B cell (primary cell): Measurements from ENCODE around the gene PC.

Experiments
- EZH2 ChIP-seq: IDR thresholded peaks from 2 replicates; pipeline ENCODE4 v1.6.1; 2012; ENCODE audit warnings: borderline replicate concordance, low read depth, mild to moderate bottlenecking, moderate library complexity, low read length; ENCODE audit not compliant: insufficient read depth, poor library complexity, severe bottlenecking
- TF ChIP-seq, protein P1 (sequence below): fragments of 200-600 bp; IDR thresholded peaks from one replicate; pipeline ENCODE4 v1.8.0; 2022; ENCODE audit warnings: antibody characterized with exemption, mild to moderate bottlenecking

DNA sequence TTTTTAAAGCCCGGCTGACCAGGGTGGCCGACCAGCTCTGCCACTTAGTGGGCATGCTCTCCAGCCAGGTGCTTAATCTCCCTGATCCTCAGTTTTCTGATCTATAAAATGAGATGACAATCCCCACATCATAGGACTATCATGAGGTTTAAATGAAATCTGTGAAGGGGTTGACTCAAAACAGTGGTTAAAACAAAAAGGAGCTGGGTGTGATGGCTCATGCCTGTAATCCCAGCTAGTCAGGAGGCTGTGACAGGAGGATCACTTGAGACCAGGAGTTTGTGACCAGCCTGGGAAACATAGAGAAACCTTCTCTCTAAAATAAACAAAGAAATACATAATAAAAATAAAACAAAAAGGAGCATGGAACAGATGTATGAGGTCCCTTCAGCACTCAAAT, 13.3 kb upstream of the PC start:
- TF ChIP-seq, protein P1, sequence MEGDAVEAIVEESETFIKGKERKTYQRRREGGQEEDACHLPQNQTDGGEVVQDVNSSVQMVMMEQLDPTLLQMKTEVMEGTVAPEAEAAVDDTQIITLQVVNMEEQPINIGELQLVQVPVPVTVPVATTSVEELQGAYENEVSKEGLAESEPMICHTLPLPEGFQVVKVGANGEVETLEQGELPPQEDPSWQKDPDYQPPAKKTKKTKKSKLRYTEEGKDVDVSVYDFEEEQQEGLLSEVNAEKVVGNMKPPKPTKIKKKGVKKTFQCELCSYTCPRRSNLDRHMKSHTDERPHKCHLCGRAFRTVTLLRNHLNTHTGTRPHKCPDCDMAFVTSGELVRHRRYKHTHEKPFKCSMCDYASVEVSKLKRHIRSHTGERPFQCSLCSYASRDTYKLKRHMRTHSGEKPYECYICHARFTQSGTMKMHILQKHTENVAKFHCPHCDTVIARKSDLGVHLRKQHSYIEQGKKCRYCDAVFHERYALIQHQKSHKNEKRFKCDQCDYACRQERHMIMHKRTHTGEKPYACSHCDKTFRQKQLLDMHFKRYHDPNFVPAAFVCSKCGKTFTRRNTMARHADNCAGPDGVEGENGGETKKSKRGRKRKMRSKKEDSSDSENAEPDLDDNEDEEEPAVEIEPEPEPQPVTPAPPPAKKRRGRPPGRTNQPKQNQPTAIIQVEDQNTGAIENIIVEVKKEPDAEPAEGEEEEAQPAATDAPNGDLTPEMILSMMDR = no peak
- TF ChIP-seq EZH2 = no peak
